Activated CD8-positive, alpha-beta T cell treated with anti-CD3 and anti-CD28 coated beads, Interleukin-2, amount 10 ng/mL, durations not matched to agents 7 days and 5 days (primary cell): ENCODE data around the gene MTERF2. TPM values are rescaled to one million over a fixed set of nuclear protein-coding genes. Genes with fewer than 3 reads are reported as not detected.
A peak's percentile ranks its signal among the peaks of the same experiment; 100 is the strongest.

ENCODE experiments used
- ATAC-seq: fragments of 150-1000 bp; cut with Tn5 transposase; one replicate; pipeline ENCODE4 v1.10.0; 2021; ENCODE audit warnings: moderate library complexity
- CTCF ChIA-PET: fragments of 350-600 bp; sonication (Branson Sonifier 250); formaldehyde crosslinking; loops from one replicate; lab custom pipeline; 2021; ENCODE audit warnings: antibody characterized with exemption; lab: Charles Lee
- POLR2A ChIA-PET: fragments of 350-600 bp; sonication (Branson Sonifier 250); formaldehyde crosslinking; loops from one replicate; lab custom pipeline; 2021; ENCODE audit warnings: antibody characterized with exemption; lab: Charles Lee
- DNase-seq: peaks from one replicate; pipeline ENCODE4 v3.0.0-alpha.2; 2020
- H3K27ac Mint-ChIP-seq: one replicate; pipeline ENCODE4 v1.8.0; 2021; ENCODE audit warnings: mild to moderate bottlenecking, mixed read lengths
- H3K27me3 Mint-ChIP-seq: one replicate; pipeline ENCODE4 v1.8.0; 2021; ENCODE audit warnings: low read depth, mixed read lengths
- H3K36me3 Mint-ChIP-seq: one replicate; pipeline ENCODE4 v1.8.0; 2021; ENCODE audit warnings: low read depth, mixed read lengths
- H3K4me1 Mint-ChIP-seq: one replicate; pipeline ENCODE4 v1.8.0; 2021; ENCODE audit warnings: low read depth, mixed read lengths
- H3K4me3 Mint-ChIP-seq: one replicate; pipeline ENCODE4 v1.8.0; 2021; ENCODE audit warnings: mild to moderate bottlenecking, mixed read lengths
- H3K9me3 Mint-ChIP-seq: one replicate; pipeline ENCODE4 v1.8.0; 2022; ENCODE audit warnings: mixed read lengths; ENCODE audit not compliant: insufficient read depth
- total RNA-seq, 2 experiments: library from RNA; stranded (reverse); gene quantifications; one replicate each; pipeline ENCODE4 v1.2.3, GENCODE V29; 2021

The MTERF2 gene
- total RNA-seq, 2 experiments from 2014 or later, result 3.8 to 5.0 TPM

DNA sequence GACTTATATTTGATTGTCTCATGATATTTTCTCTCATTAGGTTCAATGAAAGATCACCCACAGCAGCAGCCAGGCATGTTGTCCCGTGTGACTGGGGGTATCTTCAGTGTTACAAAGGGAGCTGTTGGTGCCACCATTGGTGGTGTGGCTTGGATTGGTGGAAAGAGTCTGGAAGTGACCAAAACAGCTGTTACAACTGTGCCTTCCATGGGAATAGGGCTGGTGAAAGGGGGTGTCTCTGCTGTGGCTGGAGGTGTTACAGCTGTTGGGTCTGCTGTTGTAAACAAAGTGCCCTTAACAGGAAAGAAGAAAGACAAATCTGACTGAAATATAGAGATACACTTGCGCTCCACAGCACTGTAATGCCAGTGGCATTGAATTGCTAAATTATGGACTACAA lies 15.9 kb downstream of the MTERF2 start:
- POLR2A ChIA-PET, result no interaction called here
- H3K27ac Mint-ChIP-seq, result no peak overlapping the region
- DNase-seq (no peak), ATAC-seq (no peak)
- no peaks in the 10 kb centered on the region for H3K27me3 Mint-ChIP-seq
- H3K9me3 Mint-ChIP-seq, result no peaks in the 10 kb centered on the region
- no peak overlapping the region for H3K4me3 Mint-ChIP-seq
- CTCF ChIA-PET, result no interaction called here
- peaks cover 37% of the 10 kb centered on the region for H3K36me3 Mint-ChIP-seq
- peaks cover 2% of the 10 kb centered on the region for H3K4me1 Mint-ChIP-seq

- ATAC-seq, result no peak
- DNase-seq, result no peak
- Mint-ChIP-seq H3K27ac (no peak overlapping the region), H3K27me3 (no peaks in the 10 kb centered on the region), H3K4me3 (no peak overlapping the region), H3K4me1 (no peaks in the 10 kb centered on the region), H3K9me3 (no peaks in the 10 kb centered on the region), H3K36me3 (peaks cover 43% of the 10 kb centered on the region)
- ChIA-PET CTCF (no interaction called here), POLR2A (no interaction called here)
These were observed 22.4 kb downstream of the MTERF2 start for GRCh38 chr12:106964526-106964925.

DNA sequence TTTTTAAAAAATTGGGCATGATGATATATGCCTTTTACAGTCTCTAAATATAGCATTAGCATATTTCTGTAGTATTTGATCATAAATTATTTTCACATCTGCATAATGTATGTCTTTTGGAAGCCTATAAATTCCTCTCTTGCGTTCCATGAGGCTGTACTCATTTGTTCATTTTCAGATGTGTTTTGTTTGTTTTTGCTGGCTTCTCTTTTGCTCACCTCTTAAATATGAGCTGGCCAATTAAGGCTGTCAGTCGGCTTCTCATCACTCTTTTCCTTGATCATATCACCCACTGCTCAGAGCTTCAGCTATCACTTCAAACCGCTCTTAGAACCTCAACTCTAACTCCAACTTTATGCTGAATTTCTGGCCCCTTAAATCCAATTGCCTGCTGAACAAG lies 24.7 kb downstream of the MTERF2 start:
- ATAC-seq, result no peak
- no peak for DNase-seq
- no peaks in the 10 kb centered on the region for H3K9me3 Mint-ChIP-seq
- no peak overlapping the region for H3K27ac Mint-ChIP-seq
- no peaks in the 10 kb centered on the region for H3K27me3 Mint-ChIP-seq
- POLR2A ChIA-PET, result no interaction called here
- H3K4me3 Mint-ChIP-seq, result no peak overlapping the region
- H3K36me3 Mint-ChIP-seq, result peaks cover 33% of the 10 kb centered on the region
- peaks cover 13% of the 10 kb centered on the region for H3K4me1 Mint-ChIP-seq
- CTCF ChIA-PET, result no interaction called here

GRCh38 chr12:106960443-106960842 lies 26.5 kb downstream of the MTERF2 start:
- no peak for DNase-seq
- H3K36me3 Mint-ChIP-seq, result peaks cover 23% of the 10 kb centered on the region
- ChIA-PET CTCF (no interaction called here), POLR2A (no interaction called here)
- ATAC-seq, result no peak
- H3K27me3 Mint-ChIP-seq, result no peaks in the 10 kb centered on the region
- no peaks in the 10 kb centered on the region for H3K9me3 Mint-ChIP-seq
- H3K4me1 Mint-ChIP-seq, result peaks cover 16% of the 10 kb centered on the region
- no peak overlapping the region for H3K27ac Mint-ChIP-seq
- no peak overlapping the region for H3K4me3 Mint-ChIP-seq

- ChIA-PET POLR2A (interaction anchor here (0.7 kb wide), 1 partner anchor 29 kb away, joined by 3 read pairs; the partner anchor contains the start of gene MTERF2), CTCF (interaction anchor here (0.7 kb wide), 1 partner anchor 12 kb away, joined by 3 read pairs; no protein-coding TSS in a partner anchor)
- Mint-ChIP-seq H3K27ac (peak overlapping the region; percentile 96), H3K27me3 (no peaks in the 10 kb centered on the region), H3K36me3 (peaks cover 11% of the 10 kb centered on the region), H3K4me1 (peaks cover 23% of the 10 kb centered on the region), H3K9me3 (no peaks in the 10 kb centered on the region), H3K4me3 (peak overlapping the region; percentile 99)
- no peak for DNase-seq
- no peak for ATAC-seq
These were observed 29.4 kb downstream of the MTERF2 start for GRCh38 chr12:106957583-106957982.

GRCh38 chr12:106956048-106956578 lies 30.8 kb downstream of the MTERF2 start:
- H3K27me3 Mint-ChIP-seq, result peaks cover 4% of the 10 kb centered on the region
- H3K4me1 Mint-ChIP-seq, result peaks cover 23% of the 10 kb centered on the region
- ChIA-PET CTCF (interaction anchor here (0.9 kb wide), 1 partner anchor 599 kb away, joined by 3 read pairs; the partner anchor contains the start of gene POLR3B), POLR2A (interaction anchor here (0.5 to 1.8 kb wide), 11 partner anchors 14 to 724 kb away, joined by 3 to 8 read pairs (median 4); no protein-coding TSS in a partner anchor)
- H3K4me3 Mint-ChIP-seq, result peak overlapping the region; percentile 99
- peaks cover 8% of the 10 kb centered on the region for H3K36me3 Mint-ChIP-seq
- peak; percentile 74 for DNase-seq
- no peaks in the 10 kb centered on the region for H3K9me3 Mint-ChIP-seq
- peak overlapping the region; percentile 96 for H3K27ac Mint-ChIP-seq
- ATAC-seq, result peak; percentile 47

DNA sequence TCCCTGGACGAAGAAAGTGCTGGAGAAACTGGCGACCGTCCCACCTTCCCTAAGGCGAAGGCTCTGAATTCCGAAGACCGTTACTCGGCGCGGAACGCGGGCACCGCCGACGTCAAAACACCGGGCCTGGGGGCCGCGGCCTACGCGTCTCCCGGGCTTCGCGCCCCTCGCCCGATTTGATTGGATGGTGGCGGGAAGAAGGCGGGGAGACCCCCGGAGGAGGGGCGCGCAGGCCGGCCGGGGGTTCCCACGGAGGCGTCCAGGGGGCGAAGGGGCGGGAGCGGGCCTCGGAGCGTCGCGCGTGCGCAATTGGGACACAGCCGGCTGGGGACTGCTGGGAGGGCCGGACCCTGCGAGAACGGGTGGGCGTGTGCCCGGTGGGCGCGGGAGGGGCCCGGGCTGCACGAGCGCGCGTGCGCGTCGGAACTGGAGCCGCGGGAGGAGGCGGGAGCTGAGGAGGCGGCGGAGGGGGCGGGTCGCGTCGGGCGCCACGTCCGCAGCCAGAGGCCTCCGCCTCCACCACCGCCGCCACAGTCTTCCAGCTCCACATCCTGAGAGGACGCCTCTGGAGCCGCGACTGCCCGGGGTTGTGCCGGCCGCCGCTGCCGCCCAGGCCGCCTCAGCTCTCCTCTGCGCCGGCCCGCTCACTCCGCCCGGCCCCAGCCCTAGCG lies 31.4 kb downstream of the MTERF2 start, which contains the start of gene TMEM263:
TSS of gene TMEM263 (plus strand) at position 531 of the 671 bp plus-strand sequence. CDS start 11,210 bp downstream, outside the sequence.
- Mint-ChIP-seq H3K36me3 (peaks cover 6% of the 10 kb centered on the region), H3K27ac (peak within 1 kb of the TSS; percentile 96), H3K27me3 (peaks cover 7% of the 10 kb centered on the region), H3K4me1 (peaks cover 23% of the 10 kb centered on the region), H3K4me3 (peak within 1 kb of the TSS; percentile 99), H3K9me3 (peaks cover 3% of the 10 kb centered on the region)
- ChIA-PET POLR2A (interaction anchor here (0.6 to 1.8 kb wide), 10 partner anchors 14 to 417 kb away, joined by 3 to 8 read pairs (median 4); no protein-coding TSS in a partner anchor), CTCF (interaction anchor here (0.9 to 1.1 kb wide), 2 partner anchors 147 to 598 kb away, joined by 3 read pairs; partner anchors contain the start of gene POLR3B)
- peak; percentile 94 for DNase-seq
- ATAC-seq, result peak; percentile 86

DNA sequence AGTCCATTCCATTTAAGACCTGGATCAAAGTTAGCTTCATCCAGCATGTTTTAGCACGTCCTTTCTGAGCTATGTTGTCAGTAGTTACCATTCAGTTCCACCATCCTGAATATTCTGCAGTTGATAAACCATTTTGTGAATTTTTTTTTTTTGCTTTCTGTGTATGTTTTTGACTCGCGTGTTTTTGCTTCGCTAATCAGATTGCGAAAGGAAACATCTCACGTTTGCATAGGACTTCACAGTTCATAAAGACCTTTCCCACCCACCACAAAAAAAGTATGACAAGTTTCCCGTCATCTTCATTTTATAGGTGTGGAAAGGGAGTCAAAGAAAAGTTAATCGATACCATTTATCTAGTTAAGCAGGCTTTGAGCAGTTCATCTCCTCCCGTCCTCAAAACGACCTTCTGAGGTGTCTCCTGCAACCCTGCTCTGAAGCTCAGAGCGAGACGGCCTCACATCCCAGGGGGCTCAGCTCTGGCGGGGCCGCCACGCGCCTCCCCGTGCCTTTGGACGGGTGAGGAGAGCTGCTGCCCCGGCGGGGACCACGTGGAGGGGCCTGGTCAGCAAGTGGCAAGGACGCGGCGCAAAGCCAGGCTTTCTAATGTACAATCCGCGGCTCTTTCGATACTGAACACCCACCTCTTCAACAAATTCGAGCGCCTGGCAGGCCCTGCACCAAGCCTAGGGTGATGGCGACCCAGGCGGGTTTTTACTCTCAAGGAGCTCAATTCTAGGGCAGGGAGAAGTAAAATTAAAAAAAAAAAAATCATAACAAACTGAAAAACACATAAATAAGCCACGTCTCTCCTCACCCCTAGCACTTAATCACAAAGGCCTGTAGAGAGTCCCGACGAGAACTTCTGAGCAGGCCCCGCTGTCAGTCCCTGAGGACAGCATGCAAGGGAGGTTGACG lies 32.2 kb downstream of the MTERF2 start:
- peaks cover 9% of the 10 kb centered on the region for H3K27me3 Mint-ChIP-seq
- H3K4me3 Mint-ChIP-seq, result peak overlapping the region; percentile 99
- peaks cover 6% of the 10 kb centered on the region for H3K36me3 Mint-ChIP-seq
- ChIA-PET CTCF (interaction anchor here (0.6 to 1.1 kb wide), 4 partner anchors 13 to 1662 kb away, joined by 3 to 4 read pairs (median 3); no protein-coding TSS in a partner anchor), POLR2A (interaction anchor here (0.6 to 1.4 kb wide), 6 partner anchors 28 to 794 kb away, joined by 3 to 4 read pairs (median 3); no protein-coding TSS in a partner anchor)
- H3K9me3 Mint-ChIP-seq, result peaks cover 7% of the 10 kb centered on the region
- H3K4me1 Mint-ChIP-seq, result peaks cover 23% of the 10 kb centered on the region
- H3K27ac Mint-ChIP-seq, result peak overlapping the region; percentile 89
- peak; percentile 20 for ATAC-seq
- no peak for DNase-seq

GRCh38 chr12:106953352-106954250 lies 33.3 kb downstream of the MTERF2 start:
- no peak overlapping the region for H3K27ac Mint-ChIP-seq
- peaks cover 9% of the 10 kb centered on the region for H3K27me3 Mint-ChIP-seq
- H3K4me3 Mint-ChIP-seq, result peak overlapping the region; percentile 99
- no peak for DNase-seq
- H3K4me1 Mint-ChIP-seq, result peaks cover 22% of the 10 kb centered on the region
- POLR2A ChIA-PET, result interaction anchor here (0.6 to 0.7 kb wide), 2 partner anchors 410 to 795 kb away, joined by 3 read pairs; no protein-coding TSS in a partner anchor
- CTCF ChIA-PET, result interaction anchor here (0.6 to 1.1 kb wide), 3 partner anchors 12 to 1661 kb away, joined by 3 to 4 read pairs (median 3); no protein-coding TSS in a partner anchor
- H3K36me3 Mint-ChIP-seq, result peaks cover 6% of the 10 kb centered on the region
- peaks cover 16% of the 10 kb centered on the region for H3K9me3 Mint-ChIP-seq
- no peak for ATAC-seq

- CTCF ChIA-PET, result no interaction called here
- ATAC-seq (no peak), DNase-seq (no peak)
- Mint-ChIP-seq H3K36me3 (peaks cover 7% of the 10 kb centered on the region), H3K27me3 (peaks cover 9% of the 10 kb centered on the region), H3K9me3 (peaks cover 26% of the 10 kb centered on the region), H3K4me1 (peaks cover 7% of the 10 kb centered on the region), H3K27ac (no peak overlapping the region), H3K4me3 (no peak overlapping the region)
- POLR2A ChIA-PET, result no interaction called here
These were observed 36.4 kb downstream of the MTERF2 start for GRCh38 chr12:106950591-106950990.
